GM10248 (cell line): ENCODE measurements around the gene ABHD16B.

Source experiments
- CTCF ChIA-PET: fragments of 300-600 bp; sonication (Branson Sonifier 250); formaldehyde crosslinking; extraction: SDS; loops from one replicate; lab custom pipeline; 2021; ENCODE audit warnings: antibody characterized with exemption; lab: Yijun Ruan, JAX
- POLR2A ChIA-PET: fragments of 350-650 bp; sonication (Branson Sonifier 250); formaldehyde crosslinking; extraction: SDS; loops from one replicate; lab custom pipeline; 2020; ENCODE audit warnings: antibody characterized with exemption; lab: Yijun Ruan, JAX
- DNase-seq: peaks from one replicate; pipeline ENCODE4 v3.0.0; 2012; ENCODE audit errors: extremely low spot score
- TF ChIP-seq, protein P1 (sequence below): IDR thresholded peaks from 2 replicates; pipeline ENCODE4 v1.5.1; 2012; ENCODE audit warnings: mild to moderate bottlenecking, low read depth; ENCODE audit errors: extremely low read depth, missing control alignments, control extremely low read depth

The ABHD16B gene

DNA sequence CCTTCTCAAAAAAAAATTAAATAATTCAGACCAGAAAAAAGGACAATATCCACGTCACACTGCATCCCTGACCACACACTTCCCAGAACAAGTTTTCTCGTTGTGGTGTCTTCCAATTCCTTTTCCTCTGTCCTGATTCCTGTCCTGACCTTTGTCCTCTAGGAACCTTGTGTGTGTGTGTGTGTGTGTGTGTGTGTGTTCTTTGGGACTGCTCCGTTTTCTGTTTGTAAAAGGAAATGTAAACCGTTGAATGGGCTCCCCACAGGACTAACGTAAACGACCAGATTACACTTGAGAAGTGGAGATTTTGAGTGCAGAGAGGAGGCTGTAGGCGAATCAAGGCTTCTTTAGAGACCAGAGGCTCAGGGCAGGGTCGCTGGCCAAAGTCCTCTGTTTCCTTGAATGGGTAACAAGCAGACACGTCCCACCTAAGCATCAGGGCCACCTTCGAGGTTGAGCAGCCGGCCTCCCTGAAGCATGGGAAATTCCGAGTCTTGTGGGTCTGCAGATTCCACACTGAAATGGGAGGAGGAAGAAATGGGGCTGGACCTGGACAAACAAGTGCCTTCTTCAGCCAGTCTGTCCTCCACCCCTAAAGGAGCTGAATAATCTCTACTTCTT lies 37.5 kb upstream of the ABHD16B start:
- TF ChIP-seq, protein P1, sequence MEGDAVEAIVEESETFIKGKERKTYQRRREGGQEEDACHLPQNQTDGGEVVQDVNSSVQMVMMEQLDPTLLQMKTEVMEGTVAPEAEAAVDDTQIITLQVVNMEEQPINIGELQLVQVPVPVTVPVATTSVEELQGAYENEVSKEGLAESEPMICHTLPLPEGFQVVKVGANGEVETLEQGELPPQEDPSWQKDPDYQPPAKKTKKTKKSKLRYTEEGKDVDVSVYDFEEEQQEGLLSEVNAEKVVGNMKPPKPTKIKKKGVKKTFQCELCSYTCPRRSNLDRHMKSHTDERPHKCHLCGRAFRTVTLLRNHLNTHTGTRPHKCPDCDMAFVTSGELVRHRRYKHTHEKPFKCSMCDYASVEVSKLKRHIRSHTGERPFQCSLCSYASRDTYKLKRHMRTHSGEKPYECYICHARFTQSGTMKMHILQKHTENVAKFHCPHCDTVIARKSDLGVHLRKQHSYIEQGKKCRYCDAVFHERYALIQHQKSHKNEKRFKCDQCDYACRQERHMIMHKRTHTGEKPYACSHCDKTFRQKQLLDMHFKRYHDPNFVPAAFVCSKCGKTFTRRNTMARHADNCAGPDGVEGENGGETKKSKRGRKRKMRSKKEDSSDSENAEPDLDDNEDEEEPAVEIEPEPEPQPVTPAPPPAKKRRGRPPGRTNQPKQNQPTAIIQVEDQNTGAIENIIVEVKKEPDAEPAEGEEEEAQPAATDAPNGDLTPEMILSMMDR = no peak
- no peak for DNase-seq
- ChIA-PET CTCF (no interaction called here), POLR2A (no interaction called here)

DNA sequence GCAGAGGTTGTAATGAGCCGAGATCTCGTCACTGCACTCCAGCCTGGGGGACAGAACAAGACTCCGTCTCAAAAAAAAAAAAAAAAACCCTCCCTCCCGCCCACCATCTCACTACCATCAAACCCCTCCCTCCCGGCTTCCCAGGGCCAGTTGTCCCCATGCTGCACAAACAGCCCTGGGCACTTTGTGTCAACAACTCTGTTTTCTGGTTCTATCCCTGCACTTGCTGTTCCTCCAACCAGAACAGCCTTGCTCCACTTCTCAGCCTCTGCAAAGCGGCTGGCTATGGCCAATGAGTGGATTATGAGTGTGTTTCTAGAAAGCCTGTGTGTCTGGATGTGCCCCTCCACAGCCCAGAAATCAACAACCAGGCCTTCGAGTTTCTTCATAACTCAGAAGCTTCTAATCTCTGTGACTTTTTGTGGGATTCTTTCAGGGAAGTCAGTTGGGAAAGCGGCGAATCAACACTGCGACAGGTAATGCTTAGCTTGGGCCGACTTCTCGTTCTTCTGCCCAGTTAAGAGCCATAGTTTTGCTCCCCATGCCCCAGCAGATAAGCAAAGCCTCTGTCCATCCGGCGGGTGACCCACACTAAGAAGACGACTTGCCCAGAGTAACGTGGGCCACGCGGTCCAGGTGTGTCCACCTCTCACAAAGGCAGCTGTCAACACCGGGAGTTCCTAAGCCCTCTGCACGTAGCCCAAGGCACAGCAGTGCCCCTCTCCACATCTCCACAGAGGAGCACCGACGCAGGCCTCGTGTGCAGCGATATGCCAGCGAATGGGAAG lies 35.8 kb upstream of the ABHD16B start:
- CTCF ChIA-PET = no interaction called here
- POLR2A ChIA-PET = no interaction called here
- no peak for DNase-seq
- TF ChIP-seq, protein P1 = no peak

DNA sequence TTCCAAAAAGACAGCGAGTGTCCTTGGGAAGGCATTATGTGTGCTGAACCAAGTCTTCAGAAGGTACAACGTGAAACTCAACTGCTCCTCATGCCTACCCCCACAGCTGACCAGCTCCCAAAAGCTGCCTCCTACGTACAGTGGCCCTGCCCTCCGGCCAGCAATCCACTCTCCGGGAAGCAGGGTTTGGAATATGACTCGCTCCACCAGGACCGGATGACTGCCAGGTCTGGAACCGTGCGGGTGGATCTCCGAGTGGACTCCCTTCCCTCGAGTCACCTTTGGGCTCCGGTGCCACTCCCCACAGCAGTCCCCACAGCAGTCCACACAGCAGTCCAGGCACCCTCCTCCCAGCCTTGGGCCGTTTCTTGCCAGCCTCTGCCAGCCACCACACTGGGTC lies 34.5 kb upstream of the ABHD16B start:
- ChIA-PET CTCF (no interaction called here), POLR2A (no interaction called here)
- no peak for DNase-seq
- TF ChIP-seq, protein P1 = no peak

DNA sequence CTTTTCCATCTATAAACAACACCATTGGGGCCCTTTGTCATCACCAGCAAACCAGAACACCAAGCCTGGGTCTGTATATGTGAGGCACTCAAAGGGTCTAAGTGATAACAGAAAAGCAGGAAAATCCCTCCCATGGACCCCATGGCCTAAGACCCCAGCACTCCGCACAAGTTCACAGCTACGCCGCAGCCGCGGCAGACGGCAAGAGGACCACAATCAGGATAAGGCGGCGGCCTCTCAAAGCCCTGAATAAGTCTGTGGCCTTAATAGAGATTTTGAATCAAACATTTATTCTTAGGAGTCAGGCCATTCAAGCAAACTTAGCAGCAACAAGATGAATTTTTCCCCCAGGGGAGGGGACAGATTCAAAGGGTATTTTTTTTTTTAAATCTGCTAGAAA lies 33.2 kb upstream of the ABHD16B start:
- TF ChIP-seq, protein P1 = no peak
- ChIA-PET CTCF (no interaction called here), POLR2A (no interaction called here)
- no peak for DNase-seq

DNA sequence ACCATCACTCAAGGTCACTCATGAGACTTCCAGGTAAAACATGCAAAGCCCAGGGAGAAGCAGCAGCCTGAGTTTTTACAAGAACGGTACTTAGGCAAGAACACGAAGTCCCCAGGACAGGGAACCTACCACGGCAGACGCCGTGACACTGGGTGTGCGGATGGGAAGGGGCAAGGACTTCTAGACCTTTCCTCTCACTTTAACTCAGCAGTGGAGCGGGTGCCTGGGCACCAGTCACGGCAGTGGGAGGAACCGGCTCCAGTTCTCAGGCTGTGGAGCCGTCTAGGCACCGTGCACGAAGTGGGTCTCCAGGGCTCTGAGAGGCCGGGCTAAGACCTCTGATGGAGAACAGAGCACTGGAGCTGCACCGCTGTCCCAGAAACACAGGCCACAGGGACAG lies 32.8 kb upstream of the ABHD16B start:
- TF ChIP-seq, protein P1 = no peak
- ChIA-PET CTCF (no interaction called here), POLR2A (no interaction called here)
- no peak for DNase-seq

DNA sequence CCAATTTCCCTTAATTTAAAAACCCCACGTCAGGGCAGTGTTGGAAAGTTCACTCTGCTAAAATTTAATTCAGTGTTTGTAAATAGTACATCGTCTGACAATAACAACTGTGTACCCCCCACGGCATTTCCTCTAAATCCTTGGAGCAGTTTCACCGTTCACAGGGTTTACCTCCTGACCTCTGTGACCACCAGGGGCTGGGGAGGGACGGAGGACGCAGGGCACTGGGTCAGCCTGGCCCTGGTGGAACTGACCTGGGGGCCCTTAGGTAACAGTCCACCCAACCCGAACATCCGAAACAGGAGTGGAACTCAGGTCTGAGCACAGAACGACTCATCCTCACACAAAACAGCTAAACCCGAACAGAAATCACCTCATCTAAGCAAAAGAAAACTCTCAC lies 32.3 kb upstream of the ABHD16B start:
- no peak for DNase-seq
- CTCF ChIA-PET = no interaction called here
- TF ChIP-seq, protein P1 = no peak
- POLR2A ChIA-PET = no interaction called here
